ENCODE measurements around the gene RASSF1.

RASSF1 gene

DNA sequence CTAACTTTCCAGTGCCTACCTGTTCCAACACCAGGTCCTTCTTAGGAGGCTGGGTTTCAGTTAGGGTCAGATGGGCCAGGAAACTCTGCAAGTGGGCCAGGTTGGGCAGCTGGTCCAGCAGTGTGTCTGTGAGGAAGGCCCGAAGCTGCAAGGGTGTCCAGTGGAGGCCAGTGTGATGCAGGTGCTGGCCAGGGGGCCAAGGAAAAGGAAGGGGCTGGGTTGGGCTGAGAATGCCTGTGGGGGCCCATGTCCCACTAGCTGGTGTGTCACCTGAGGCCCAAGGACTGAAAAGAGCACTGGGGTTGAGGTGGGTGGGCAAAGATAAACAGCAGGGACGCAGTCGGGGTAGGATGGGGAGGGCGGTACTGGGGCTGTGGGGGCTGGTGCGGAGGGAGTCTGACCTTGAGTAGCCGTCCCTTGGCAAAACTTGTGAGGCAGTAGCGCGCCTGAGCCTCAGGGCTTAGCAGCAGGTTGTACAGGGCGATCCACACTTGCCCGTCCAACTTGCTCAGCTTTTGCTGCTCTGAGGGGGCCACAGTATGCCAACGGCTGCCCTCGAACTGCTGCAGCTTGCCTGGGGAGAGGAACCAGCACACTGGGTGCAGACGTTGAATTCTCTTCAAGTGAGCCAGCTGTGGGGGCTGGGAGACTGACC is 1.5 kb upstream of the RASSF1 start:
- no peak for DNase-seq

- DNase-seq: no peak
Observed at GRCh38 chr3:50341537-50341936, 901 bp upstream of the RASSF1 start.

DNA sequence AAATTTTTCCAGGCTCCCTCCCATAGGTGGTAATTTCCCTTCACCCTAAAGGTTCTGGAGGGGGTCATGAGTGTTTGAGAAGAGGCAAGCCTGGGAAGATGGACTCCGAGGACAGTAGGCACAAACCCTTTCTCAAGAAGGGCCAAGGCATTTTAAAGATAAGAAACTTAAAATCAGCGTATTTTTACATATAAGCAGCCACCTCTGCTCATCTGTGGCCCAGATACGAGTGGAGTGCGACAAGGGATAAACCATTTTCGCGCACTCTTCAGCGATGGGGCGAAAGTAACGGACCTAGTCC is 539 bp downstream of the RASSF1 start:
- DNase-seq: no peak

- no peak for DNase-seq
Observed at GRCh38 chr3:50339485-50340146, 1.0 kb downstream of the RASSF1 start.

DNA sequence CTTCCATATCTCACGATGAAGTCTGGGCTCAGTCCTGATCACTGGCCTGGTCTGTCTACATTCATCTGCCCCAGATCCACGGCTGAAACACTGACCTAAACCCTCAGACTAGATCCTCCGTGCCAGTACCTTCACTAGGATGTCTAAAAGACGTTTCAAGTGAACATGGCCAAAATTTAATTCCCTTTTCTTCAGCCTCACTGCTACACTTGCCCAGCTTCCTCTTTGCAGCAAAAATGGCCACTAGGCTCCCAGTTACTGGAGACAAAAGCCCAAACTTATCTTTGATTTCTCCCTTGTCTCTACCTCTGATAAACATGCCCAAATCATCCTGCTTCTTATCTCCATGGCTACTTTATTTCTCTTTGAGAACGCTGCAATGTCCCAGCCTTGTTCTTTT is 1.7 kb downstream of the RASSF1 start:
- no peak for DNase-seq

- peak; percentile 96 for DNase-seq
Observed at GRCh38 chr3:50337175-50337861, 3.3 kb downstream of the RASSF1 start.

GRCh38 chr3:50336452-50337174 is 4.0 kb downstream of the RASSF1 start:
- DNase-seq: no peak

GRCh38 chr3:50334339-50335075 is 6.1 kb downstream of the RASSF1 start:
- DNase-seq: no peak

DNA sequence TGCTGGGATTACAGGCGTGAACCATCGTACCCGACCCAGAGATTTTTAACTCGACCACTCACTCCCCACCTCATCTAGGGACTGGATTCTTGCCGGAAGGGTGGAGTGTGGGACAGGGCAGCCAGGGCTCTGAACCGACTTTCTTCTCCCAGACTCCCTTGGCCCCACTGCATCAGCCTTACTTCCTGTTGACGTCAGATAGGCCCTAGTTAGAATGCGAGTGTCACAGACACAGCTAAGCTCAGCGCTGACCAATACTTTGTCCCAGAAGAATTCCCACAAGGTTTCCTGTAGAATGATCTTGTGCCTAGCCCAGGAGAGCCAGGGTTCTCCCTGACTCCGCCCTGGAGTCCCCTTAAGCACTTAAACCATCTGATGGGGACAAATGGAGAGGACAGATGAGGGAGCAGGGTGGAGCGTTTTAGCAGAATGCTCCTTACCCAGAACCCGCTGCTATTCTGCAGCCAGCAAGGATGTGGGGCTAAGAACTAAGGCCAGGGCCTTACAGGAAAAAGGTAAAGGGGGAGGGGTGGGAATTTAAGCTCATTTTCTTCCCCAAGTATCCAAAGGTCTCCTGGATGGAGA is 6.8 kb downstream of the RASSF1 start:
- no peak for DNase-seq

GRCh38 chr3:50331364-50331907 is 9.2 kb downstream of the RASSF1 start:
- DNase-seq: no peak

GRCh38 chr3:50330330-50330729 is 10.3 kb downstream of the RASSF1 start:
- no peak for DNase-seq

DNA sequence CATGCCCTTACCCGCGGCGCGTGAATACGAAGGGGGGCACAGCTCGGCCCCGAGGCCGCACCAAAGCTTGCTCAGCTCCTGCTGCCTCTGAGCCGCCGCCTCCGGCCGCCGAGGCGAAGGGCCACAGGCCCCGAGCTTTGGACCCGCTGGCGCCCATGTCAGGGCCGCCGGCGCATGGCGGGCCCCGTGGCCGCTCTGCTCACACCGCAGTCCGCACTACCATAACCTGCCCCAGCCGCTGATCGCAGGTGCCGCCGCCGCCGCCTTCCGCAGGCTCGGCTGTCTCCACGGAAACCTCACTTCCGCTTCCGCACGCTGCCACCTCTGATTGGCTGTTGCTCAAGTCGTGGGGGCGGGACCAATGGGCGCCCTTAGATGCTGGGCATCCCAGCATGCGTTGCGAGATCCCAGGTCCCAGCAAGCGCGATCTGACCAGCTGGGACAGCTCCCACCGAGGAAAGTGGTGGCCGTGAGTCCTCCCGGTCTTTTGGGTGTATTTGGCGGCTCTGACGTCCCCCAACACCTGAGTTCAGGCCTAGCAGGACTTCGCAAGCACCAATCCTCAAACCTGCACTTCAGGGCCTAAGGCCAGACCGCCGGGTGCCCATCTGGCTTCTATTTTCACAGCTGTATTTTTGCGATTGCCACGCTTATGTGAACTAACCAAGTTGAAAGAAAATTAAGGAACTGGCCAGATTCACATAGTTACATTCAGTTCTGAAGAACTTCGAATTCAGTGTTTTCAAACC is 12.5 kb downstream of the RASSF1 start, which contains the start of gene TUSC2:
Gene TUSC2 (minus strand): TSS at position 281 of the 749 bp plus-strand sequence. CDS start 124 bp downstream, at position 157.
- DNase-seq: peak; percentile 96

DNA sequence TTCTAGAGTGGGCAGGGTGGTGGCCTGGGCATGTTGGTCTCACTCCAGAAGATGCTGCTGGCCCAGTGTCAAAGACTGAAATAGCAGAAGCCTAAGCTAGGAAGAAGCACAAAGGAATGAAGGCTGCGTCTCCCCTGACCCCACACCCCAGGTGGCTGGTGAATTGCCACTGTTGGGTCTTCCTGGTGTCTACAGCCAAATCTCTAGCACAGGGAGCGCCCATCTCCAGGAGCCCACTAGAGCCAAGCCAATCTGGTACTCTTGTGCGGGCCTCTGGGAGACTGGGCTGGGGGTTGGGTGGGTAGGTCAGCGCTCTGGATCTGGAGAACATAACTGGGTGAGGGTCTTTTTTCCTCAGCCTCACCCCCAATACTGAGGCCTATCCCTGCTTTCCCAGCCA is 13.5 kb downstream of the RASSF1 start:
- no peak for DNase-seq

DNA sequence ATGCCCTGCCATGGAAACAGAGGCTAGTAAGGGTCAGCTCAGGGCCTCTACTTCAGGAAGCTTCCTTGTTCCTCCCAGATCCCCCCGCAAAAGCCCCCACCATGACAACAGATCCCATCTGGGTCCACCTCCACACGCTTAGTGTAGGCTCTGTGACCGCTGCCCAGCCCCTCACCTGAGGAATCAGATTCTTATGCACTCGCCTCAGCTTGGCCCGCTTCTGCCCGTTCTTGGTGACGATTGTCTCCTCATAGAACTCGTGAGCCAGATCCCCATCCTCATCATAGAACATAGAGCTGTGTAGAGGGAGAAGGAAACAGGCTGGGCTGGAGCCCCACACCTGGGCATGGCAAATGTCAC is 14.5 kb downstream of the RASSF1 start:
- DNase-seq: no peak

GRCh38 chr3:50325497-50326181 is 15.0 kb downstream of the RASSF1 start:
- no peak for DNase-seq

- no peak for DNase-seq
Observed at GRCh38 chr3:50325113-50325480, 15.5 kb downstream of the RASSF1 start.

- peak; percentile 83 for DNase-seq
Observed at GRCh38 chr3:50324351-50325112, 16.1 kb downstream of the RASSF1 start.

DNA sequence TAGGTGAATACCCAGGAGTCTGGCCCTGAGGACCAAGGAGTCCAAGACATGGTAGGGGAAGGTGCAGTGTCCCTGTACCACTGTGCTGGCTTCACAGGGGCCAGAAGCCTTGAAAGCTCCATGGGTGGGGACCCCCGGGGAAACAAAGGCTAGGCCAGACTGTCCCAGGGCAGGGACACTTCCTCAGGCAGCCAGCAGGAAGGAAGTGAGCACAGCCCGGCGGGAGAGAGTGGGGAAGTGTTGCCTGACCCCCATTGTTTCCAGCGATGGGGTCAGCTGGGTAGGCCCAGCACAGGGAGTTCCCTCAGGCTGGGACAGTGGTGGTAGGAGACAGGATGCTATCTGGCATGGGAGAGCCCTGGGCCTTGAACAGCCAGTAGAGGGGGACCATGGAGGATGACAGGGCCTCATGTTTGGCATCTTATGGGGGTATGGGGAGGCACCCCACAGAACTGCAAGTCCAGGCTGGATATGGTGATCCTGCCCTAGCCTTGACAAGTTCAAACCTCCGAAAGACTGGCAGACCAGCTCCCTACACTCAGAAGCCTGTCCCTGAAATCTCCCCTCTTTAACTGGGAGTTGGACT is 16.9 kb downstream of the RASSF1 start:
- no peak for DNase-seq

- DNase-seq: no peak
Observed at GRCh38 chr3:50323092-50323600, 17.5 kb downstream of the RASSF1 start.

Data from activated CD8-positive, alpha-beta memory T cell treated with anti-CD3 and anti-CD28 coated beads, Interleukin-2, amount 50 U/mL, for 48 hours (primary cell).